Measurements from ENCODE around the gene KCNAB1. TPM values are rescaled to one million over a fixed set of nuclear protein-coding genes. Genes with fewer than 3 reads are reported as not detected.
"Not testable (repeated sequence)": the region's sequence is repeated elsewhere in the genome, so short reads cannot be mapped to it uniquely, and the experiment has no call there.

Gene KCNAB1
- polyA plus RNA-seq, 3 donors from 2014 or later, result 0.06 to 0.37 (median 0.31) TPM

GRCh38 chr3:156172536-156172935, 52.2 kb downstream of the KCNAB1 start:
- Mint-ChIP-seq H3K9me3 (peaks cover 0 to 4% (median 0%) of the 10 kb centered on the region in 6 donors), H3K27me3 (ENCODE audit: low read depth in 3 of 3) (peaks cover 0 to 4% (median 0%) of the 10 kb centered on the region in 3 donors), H3K4me3 (no peak overlapping the region), H3K4me1 (no peaks in the 10 kb centered on the region), H3K36me3 (no peaks in the 10 kb centered on the region), H3K27ac (no peak overlapping the region)
- DNase-seq, result no peak

- DNase-seq, result no peak
- no peak overlapping the region for H3K27ac Mint-ChIP-seq
- H3K27me3 Mint-ChIP-seq (ENCODE audit: low read depth in 3 of 3), result peaks cover 0 to 3% (median 0%) of the 10 kb centered on the region in 3 donors
Observed at GRCh38 chr3:156174229-156174847, 54.0 kb downstream of the KCNAB1 start.

DNA sequence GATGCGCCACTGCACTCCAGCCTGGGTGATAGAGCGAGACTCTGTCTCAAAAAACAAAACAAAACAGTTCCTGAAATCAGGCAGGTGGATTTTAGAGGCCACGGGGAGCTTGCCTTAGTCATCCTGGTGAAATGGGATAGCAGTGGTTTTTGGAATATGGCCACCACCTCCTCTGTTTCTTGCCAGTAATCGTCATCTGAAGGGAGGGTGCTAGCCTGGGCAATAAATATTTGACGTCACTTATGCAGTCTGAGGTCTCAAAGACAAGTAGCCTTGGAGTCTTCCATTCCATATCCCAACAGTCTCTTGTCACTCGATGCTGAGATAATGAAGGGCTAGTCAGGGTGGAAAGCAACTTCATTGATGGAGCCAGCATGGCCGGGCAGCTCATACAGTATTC, 55.2 kb downstream of the KCNAB1 start:
- Mint-ChIP-seq H3K9me3 (peaks cover 0 to 3% (median 0%) of the 10 kb centered on the region in 6 donors), H3K36me3 (no peaks in the 10 kb centered on the region), H3K27ac (no peak overlapping the region), H3K4me1 (no peaks in the 10 kb centered on the region), H3K27me3 (ENCODE audit: low read depth in 3 of 3) (peaks cover 0 to 1% (median 0%) of the 10 kb centered on the region in 3 donors), H3K4me3 (no peak overlapping the region)
- no peak for DNase-seq

More at GRCh38 chr3:156174229-156174847, 54.0 kb downstream of the KCNAB1 start:
- H3K36me3 Mint-ChIP-seq, result no peaks in the 10 kb centered on the region
- H3K4me1 Mint-ChIP-seq, result no peaks in the 10 kb centered on the region
- H3K9me3 Mint-ChIP-seq, result peaks cover 0 to 4% (median 0%) of the 10 kb centered on the region in 6 donors
- H3K4me3 Mint-ChIP-seq, result no peak overlapping the region

DNA sequence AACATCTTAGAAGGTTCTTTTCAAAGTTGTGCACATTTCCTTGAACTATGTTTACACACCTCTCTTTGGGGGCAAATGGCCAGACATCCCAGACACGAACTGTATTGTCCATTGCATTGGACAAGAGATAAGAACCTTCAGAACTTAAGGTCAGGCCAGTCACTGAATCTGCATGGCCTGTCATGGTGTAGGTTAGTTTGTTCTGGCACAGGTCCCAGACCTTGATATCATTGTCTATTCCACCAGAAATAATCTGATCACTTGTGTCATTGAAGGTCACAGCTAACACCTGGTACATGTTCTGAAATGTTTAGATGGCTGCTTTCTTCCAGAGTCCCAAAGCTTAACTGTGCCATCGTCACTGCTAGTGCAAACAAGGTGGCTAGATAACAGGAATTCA, 55.7 kb downstream of the KCNAB1 start:
- Mint-ChIP-seq H3K9me3 (peaks cover 0 to 2% (median 0%) of the 10 kb centered on the region in 6 donors), H3K36me3 (no peaks in the 10 kb centered on the region), H3K27ac (no peak overlapping the region), H3K4me1 (no peaks in the 10 kb centered on the region), H3K4me3 (no peak overlapping the region), H3K27me3 (ENCODE audit: low read depth in 3 of 3) (peaks cover 0 to under 1% (median 0%) of the 10 kb centered on the region in 3 donors)
- DNase-seq, result no peak

DNA sequence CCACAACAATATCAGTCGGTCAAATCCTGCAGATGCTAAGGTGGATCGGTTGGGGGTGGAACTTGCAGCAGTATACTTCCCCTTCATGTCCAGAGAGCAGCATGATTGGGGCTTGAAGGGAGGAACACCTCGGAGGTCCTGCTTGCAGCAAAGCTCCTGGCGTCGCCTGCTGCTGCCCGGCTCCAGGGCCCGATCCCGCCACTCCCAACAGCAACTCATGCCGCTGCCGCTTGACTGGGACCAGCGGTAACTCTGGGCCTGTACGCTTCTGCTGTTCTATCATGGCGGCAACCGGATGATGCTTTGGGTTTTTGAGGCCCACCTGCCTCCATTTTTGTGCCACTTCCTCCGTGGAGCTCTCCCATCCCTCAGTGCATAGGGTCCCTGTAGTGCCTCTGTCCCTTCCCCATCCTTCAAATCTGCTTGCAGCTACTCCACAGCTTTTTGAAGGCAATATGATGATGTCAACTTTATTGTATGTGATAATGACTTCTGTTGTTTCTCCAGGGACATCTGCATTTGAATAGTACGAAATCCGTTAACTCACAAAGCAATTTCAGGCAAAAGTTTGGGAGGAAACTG, 56.3 kb downstream of the KCNAB1 start:
- no peaks in the 10 kb centered on the region for H3K36me3 Mint-ChIP-seq
- peaks cover 0 to 4% (median 0%) of the 10 kb centered on the region in 3 donors for H3K27me3 Mint-ChIP-seq (ENCODE audit: low read depth in 3 of 3)
- no peak for DNase-seq
- no peak overlapping the region for H3K27ac Mint-ChIP-seq
- H3K4me3 Mint-ChIP-seq, result no peak overlapping the region
- peaks cover 0 to 2% (median 0%) of the 10 kb centered on the region in 6 donors for H3K9me3 Mint-ChIP-seq
- H3K4me1 Mint-ChIP-seq, result no peaks in the 10 kb centered on the region

- Mint-ChIP-seq H3K9me3 (peaks cover 0 to 2% (median 0%) of the 10 kb centered on the region in 6 donors), H3K27ac (no peak overlapping the region), H3K4me3 (no peak overlapping the region), H3K4me1 (no peaks in the 10 kb centered on the region), H3K36me3 (no peaks in the 10 kb centered on the region), H3K27me3 (ENCODE audit: low read depth in 3 of 3) (peaks cover 0 to 7% (median 3%) of the 10 kb centered on the region in 3 donors)
- DNase-seq, result no peak
Observed at GRCh38 chr3:156180077-156180476, 59.7 kb downstream of the KCNAB1 start.

- peaks cover 0 to 2% (median 0%) of the 10 kb centered on the region in 6 donors for H3K9me3 Mint-ChIP-seq
- no peak for DNase-seq
- no peaks in the 10 kb centered on the region for H3K36me3 Mint-ChIP-seq
- no peak overlapping the region for H3K4me3 Mint-ChIP-seq
- no peak overlapping the region for H3K27ac Mint-ChIP-seq
- H3K27me3 Mint-ChIP-seq (ENCODE audit: low read depth in 3 of 3), result peaks cover 0 to 7% (median 3%) of the 10 kb centered on the region in 3 donors
- H3K4me1 Mint-ChIP-seq, result no peaks in the 10 kb centered on the region
Observed at GRCh38 chr3:156181509-156181908, 61.1 kb downstream of the KCNAB1 start.

GRCh38 chr3:156183396-156183795, 63.0 kb downstream of the KCNAB1 start:
- H3K4me1 Mint-ChIP-seq, result no peaks in the 10 kb centered on the region
- no peak overlapping the region for H3K27ac Mint-ChIP-seq
- DNase-seq, result no peak
- H3K36me3 Mint-ChIP-seq, result no peaks in the 10 kb centered on the region
- no peak overlapping the region for H3K4me3 Mint-ChIP-seq
- no peaks in the 10 kb centered on the region for H3K9me3 Mint-ChIP-seq
- H3K27me3 Mint-ChIP-seq (ENCODE audit: low read depth in 3 of 3), result peaks cover 0 to 7% (median 7%) of the 10 kb centered on the region in 3 donors

DNA sequence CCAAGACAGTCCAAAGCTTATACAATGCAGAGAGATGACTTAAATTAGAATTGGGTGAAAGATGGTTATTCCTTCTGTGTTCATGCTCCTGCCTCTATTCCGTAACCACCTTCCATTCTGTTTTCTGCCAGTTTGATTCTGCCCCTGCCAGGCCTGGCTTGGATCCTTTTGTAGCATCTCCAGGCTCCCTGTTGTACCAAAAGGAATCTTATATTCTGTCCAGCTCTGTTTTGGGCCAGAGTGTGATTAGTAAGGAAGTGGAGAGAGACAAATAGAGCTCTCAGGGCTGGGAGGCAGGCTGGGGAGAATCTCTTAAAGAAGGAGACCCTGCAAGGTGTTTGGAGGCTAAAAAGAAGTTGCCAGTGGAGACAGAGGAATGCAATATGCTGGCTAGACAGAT, 63.8 kb downstream of the KCNAB1 start:
- DNase-seq, result no peak
- H3K36me3 Mint-ChIP-seq, result no peaks in the 10 kb centered on the region
- H3K4me1 Mint-ChIP-seq, result no peaks in the 10 kb centered on the region
- H3K4me3 Mint-ChIP-seq, result no peak overlapping the region
- H3K27ac Mint-ChIP-seq, result no peak overlapping the region
- H3K9me3 Mint-ChIP-seq, result no peaks in the 10 kb centered on the region
- H3K27me3 Mint-ChIP-seq (ENCODE audit: low read depth in 3 of 3), result peaks cover 0 to 7% (median 7%) of the 10 kb centered on the region in 3 donors

GRCh38 chr3:156187146-156187769, 66.9 kb downstream of the KCNAB1 start:
- DNase-seq, result no peak
- Mint-ChIP-seq H3K4me1 (no peaks in the 10 kb centered on the region), H3K9me3 (no peaks in the 10 kb centered on the region), H3K27ac (no peak overlapping the region), H3K4me3 (no peak overlapping the region), H3K27me3 (ENCODE audit: low read depth in 3 of 3) (peaks cover 0 to 7% (median 2%) of the 10 kb centered on the region in 3 donors), H3K36me3 (no peaks in the 10 kb centered on the region)

DNA sequence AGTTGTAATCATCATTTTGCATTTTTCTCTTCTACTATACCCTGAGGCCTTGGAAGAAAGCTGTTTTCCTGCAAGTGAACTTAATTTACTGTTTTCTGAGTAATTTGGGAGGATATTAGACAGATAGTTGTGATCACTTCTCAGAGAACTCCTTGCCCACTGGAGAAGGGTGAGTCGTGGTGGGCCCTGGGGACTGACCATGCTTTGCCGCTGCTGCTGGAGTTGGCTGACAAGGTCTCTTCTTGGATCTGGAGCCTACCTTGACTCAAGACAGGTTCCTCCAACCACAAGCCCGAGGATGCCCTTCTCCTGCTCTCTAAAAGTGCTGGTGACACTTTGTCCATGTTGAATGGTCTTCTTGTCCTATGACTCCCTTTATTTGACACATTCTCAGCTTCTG, 68.4 kb downstream of the KCNAB1 start:
- no peaks in the 10 kb centered on the region for H3K9me3 Mint-ChIP-seq
- no peak overlapping the region for H3K27ac Mint-ChIP-seq
- DNase-seq, result no peak
- H3K4me1 Mint-ChIP-seq, result no peaks in the 10 kb centered on the region
- H3K4me3 Mint-ChIP-seq, result no peak overlapping the region
- H3K27me3 Mint-ChIP-seq (ENCODE audit: low read depth in 3 of 3), result peaks cover 0 to 7% (median 1%) of the 10 kb centered on the region in 3 donors
- no peaks in the 10 kb centered on the region for H3K36me3 Mint-ChIP-seq

GRCh38 chr3:156189927-156190326, 69.5 kb downstream of the KCNAB1 start:
- H3K4me3 Mint-ChIP-seq, result no peak overlapping the region

DNA sequence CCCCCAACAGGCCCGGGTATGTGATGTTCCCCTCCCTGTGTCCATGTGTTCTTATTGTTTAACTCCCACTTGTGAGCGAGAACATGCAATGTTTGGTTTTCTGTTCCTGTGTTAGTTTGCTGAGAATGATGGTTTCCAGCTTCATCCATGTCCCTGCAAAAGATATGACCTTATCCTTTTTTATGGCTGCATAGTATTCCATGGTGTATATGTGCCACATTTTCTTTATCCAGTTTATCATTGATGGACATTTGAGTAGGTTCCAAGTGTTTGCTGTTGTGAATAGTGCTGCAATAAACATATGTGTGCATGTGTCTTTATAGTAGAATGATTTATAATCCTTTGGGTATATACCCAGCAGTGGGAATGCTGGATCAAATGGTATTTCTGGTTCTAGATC, 74.6 kb downstream of the KCNAB1 start:
- H3K4me3 Mint-ChIP-seq, H3K4me1 Mint-ChIP-seq, DNase-seq, H3K9me3 Mint-ChIP-seq, H3K36me3 Mint-ChIP-seq, H3K27ac Mint-ChIP-seq: not testable (repeated sequence)
- H3K27me3 Mint-ChIP-seq (ENCODE audit: low read depth in 3 of 3), result peaks cover 2 to 13% (median 3%) of the 10 kb centered on the region in 3 donors

More at GRCh38 chr3:156189927-156190326, 69.5 kb downstream of the KCNAB1 start:
- Mint-ChIP-seq H3K27me3 (ENCODE audit: low read depth in 3 of 3) (peaks cover 0 to 6% (median 1%) of the 10 kb centered on the region in 3 donors), H3K9me3 (no peaks in the 10 kb centered on the region), H3K4me1 (no peaks in the 10 kb centered on the region), H3K27ac (no peak overlapping the region), H3K36me3 (no peaks in the 10 kb centered on the region)
- no peak for DNase-seq

DNA sequence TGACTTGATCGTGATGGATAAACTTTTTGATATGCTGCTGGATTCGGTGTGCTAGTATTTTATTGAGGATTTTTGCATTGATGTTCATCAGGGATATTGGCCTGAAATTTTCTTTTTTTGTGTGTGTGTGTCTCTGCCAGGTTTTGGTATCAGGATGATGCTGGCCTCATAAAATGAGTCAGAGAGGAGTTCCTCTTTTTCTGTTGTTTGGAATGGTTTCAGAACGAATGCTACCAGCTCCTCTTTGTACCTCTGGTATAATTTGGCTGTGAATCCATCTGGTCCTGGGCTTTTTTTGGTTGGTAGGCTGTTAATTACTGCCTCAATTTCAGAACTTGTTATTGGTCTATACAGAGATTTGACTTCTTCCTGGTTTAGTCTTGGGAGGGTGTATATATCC, 76.8 kb downstream of the KCNAB1 start:
- DNase-seq, H3K36me3 Mint-ChIP-seq, H3K27ac Mint-ChIP-seq, H3K9me3 Mint-ChIP-seq, H3K4me3 Mint-ChIP-seq, H3K4me1 Mint-ChIP-seq: not testable (repeated sequence)
- peaks cover 2 to 14% (median 5%) of the 10 kb centered on the region in 3 donors for H3K27me3 Mint-ChIP-seq (ENCODE audit: low read depth in 3 of 3)

Data from immature natural killer cell (primary cell).